NT2/D1 (cell line): Measurements from ENCODE around the gene IMPA2.

Source experiments
- DNase-seq: peaks from one replicate; pipeline ENCODE4 v3.0.0-alpha.2; 2011; ENCODE audit warnings: low read depth, low spot score
- H3K27me3 ChIP-seq: 2 replicates; pipeline ENCODE4 v1.6.0; 2011; ENCODE audit warnings: mild to moderate bottlenecking; ENCODE audit not compliant: insufficient read length, insufficient read depth
- H3K36me3 ChIP-seq: 2 replicates; pipeline ENCODE4 v1.6.1; 2011; ENCODE audit warnings: mild to moderate bottlenecking, low read length, mixed read lengths; ENCODE audit not compliant: insufficient read depth, insufficient read length
- H3K4me1 ChIP-seq: 2 replicates; pipeline ENCODE4 v1.5.1; 2011; ENCODE audit not compliant: insufficient read depth, insufficient read length
- H3K4me3 ChIP-seq: 2 replicates; pipeline ENCODE4 v1.5.1; 2011; ENCODE audit warnings: low read depth; ENCODE audit not compliant: insufficient read length
- H3K9ac ChIP-seq: 2 replicates; pipeline ENCODE4 v1.6.0; 2011; ENCODE audit warnings: low read depth; ENCODE audit not compliant: insufficient read length
- H3K9me3 ChIP-seq: 2 replicates; pipeline ENCODE4 v1.5.1; 2011; ENCODE audit warnings: mild to moderate bottlenecking, low read length; ENCODE audit not compliant: insufficient read depth
- SUZ12 ChIP-seq: IDR thresholded peaks from 2 replicates; pipeline ENCODE4 v1.6.1; 2011; ENCODE audit not compliant: insufficient read length, insufficient read depth; ENCODE audit errors: extremely low read depth
- YY1 ChIP-seq: IDR thresholded peaks from 2 replicates; pipeline ENCODE4 v1.6.1; 2011; ENCODE audit not compliant: insufficient read length, insufficient read depth
- ZNF274 ChIP-seq: IDR thresholded peaks from 2 replicates; pipeline ENCODE4 v1.6.1; 2011; ENCODE audit warnings: mild to moderate bottlenecking, low read depth, low read length

The IMPA2 gene

GRCh38 chr18:12005538-12006487 is 24.5 kb downstream of the IMPA2 start:
- TF ChIP-seq SUZ12 (no peak), YY1 (no peak), ZNF274 (no peak)
- no peak for DNase-seq
- H3K36me3 ChIP-seq, result peaks cover 50% of the 10 kb centered on the region

GRCh38 chr18:12006488-12006840 is 25.2 kb downstream of the IMPA2 start:
- Histone ChIP-seq H3K9ac (no peak overlapping the region), H3K36me3 (peaks cover 50% of the 10 kb centered on the region)
- TF ChIP-seq YY1, result no peak
- no peak for TF ChIP-seq SUZ12
- no peak for TF ChIP-seq ZNF274

More at GRCh38 chr18:12005538-12006487, 24.5 kb downstream of the IMPA2 start:
- no peak overlapping the region for H3K4me3 ChIP-seq
- H3K9ac ChIP-seq, result no peak overlapping the region
- no peaks in the 10 kb centered on the region for H3K27me3 ChIP-seq
- H3K9me3 ChIP-seq, result no peaks in the 10 kb centered on the region
- no peaks in the 10 kb centered on the region for H3K4me1 ChIP-seq

GRCh38 chr18:12007063-12007462 is 25.8 kb downstream of the IMPA2 start:
- Histone ChIP-seq H3K27me3 (no peaks in the 10 kb centered on the region), H3K9ac (no peak overlapping the region), H3K4me3 (no peak overlapping the region), H3K4me1 (no peaks in the 10 kb centered on the region), H3K9me3 (no peaks in the 10 kb centered on the region), H3K36me3 (peaks cover 50% of the 10 kb centered on the region)
- DNase-seq, result no peak
- no peak for TF ChIP-seq SUZ12
- no peak for TF ChIP-seq YY1
- TF ChIP-seq ZNF274, result no peak

More at GRCh38 chr18:12006488-12006840, 25.2 kb downstream of the IMPA2 start:
- Histone ChIP-seq H3K4me1 (no peaks in the 10 kb centered on the region), H3K27me3 (no peaks in the 10 kb centered on the region), H3K9me3 (no peaks in the 10 kb centered on the region), H3K4me3 (no peak overlapping the region)
- no peak for DNase-seq

- Histone ChIP-seq H3K4me3 (no peak overlapping the region), H3K36me3 (peaks cover 53% of the 10 kb centered on the region), H3K27me3 (no peaks in the 10 kb centered on the region), H3K4me1 (no peaks in the 10 kb centered on the region), H3K9me3 (no peaks in the 10 kb centered on the region), H3K9ac (no peak overlapping the region)
- no peak for DNase-seq
- no peak for TF ChIP-seq ZNF274
- no peak for TF ChIP-seq SUZ12
- no peak for TF ChIP-seq YY1
Observed at GRCh38 chr18:12008181-12008767, 27.0 kb downstream of the IMPA2 start.

GRCh38 chr18:12008842-12009580 is 27.7 kb downstream of the IMPA2 start:
- no peak for DNase-seq
- TF ChIP-seq ZNF274 (no peak), YY1 (no peak), SUZ12 (no peak)
- H3K36me3 ChIP-seq, result peaks cover 52% of the 10 kb centered on the region
- no peak overlapping the region for H3K9ac ChIP-seq
- no peaks in the 10 kb centered on the region for H3K27me3 ChIP-seq
- H3K4me3 ChIP-seq, result no peak overlapping the region
- no peaks in the 10 kb centered on the region for H3K9me3 ChIP-seq
- H3K4me1 ChIP-seq, result no peaks in the 10 kb centered on the region

- no peak overlapping the region for H3K9ac ChIP-seq
- H3K9me3 ChIP-seq, result no peaks in the 10 kb centered on the region
- peaks cover 58% of the 10 kb centered on the region for H3K36me3 ChIP-seq
- no peaks in the 10 kb centered on the region for H3K27me3 ChIP-seq
- no peak for DNase-seq
- H3K4me1 ChIP-seq, result no peaks in the 10 kb centered on the region
- TF ChIP-seq YY1 (no peak), SUZ12 (no peak)
- no peak overlapping the region for H3K4me3 ChIP-seq
Observed at GRCh38 chr18:12009581-12010140, 28.4 kb downstream of the IMPA2 start.
